SU-DHL-6 (cell line): ENCODE data around the gene FBLN7.
"Not testable (repeated sequence)": the region's sequence is repeated elsewhere in the genome, so short reads cannot be mapped to it uniquely, and the experiment has no call there.

ENCODE experiments used
- CTCF ChIP-seq: fragments of 200-600 bp; sonication (generic); IDR thresholded peaks from one replicate; pipeline ENCODE4 v1.5.1; 2017; ENCODE audit warnings: antibody characterized with exemption, mild to moderate bottlenecking, low read length, moderate library complexity; ENCODE audit not compliant: insufficient read depth, poor library complexity, severe bottlenecking
- EZH2phosphoT487 ChIP-seq: fragments of 200-600 bp; sonication (generic), shearing (Covaris generic); conservative IDR thresholded peaks from 2 replicates; pipeline ENCODE4 v1.6.1; 2018; ENCODE audit warnings: mild to moderate bottlenecking, antibody characterized with exemption, low read length, moderate library complexity, mixed read lengths

- TF ChIP-seq CTCF, EZH2phosphoT487: not testable (repeated sequence)
Observed at GRCh38 chr2:112113354-112113753, 24.8 kb upstream of the FBLN7 start.
